ENCODE data around the gene COMMD3. TPM values are rescaled to one million over a fixed set of nuclear protein-coding genes. Genes with fewer than 3 reads are reported as not detected.

COMMD3 gene
- total and polyA plus RNA-seq, 9 of the 15 experiments (the other 6 are each of a cell fraction or from before 2014, with no cell fraction given) = 50.7 to 217 (median 80.1) TPM

- no peak for TF ChIP-seq MLX (CRISPR knock-in tag; conservative IDR thresholded peaks at IDR 0.05)
- no peak for TF ChIP-seq ZNF518B (CRISPR knock-in tag; IDR thresholded peaks at IDR 0.05)
- no peak for TF ChIP-seq ETV5 (CRISPR knock-in tag; IDR thresholded peaks at IDR 0.05; ENCODE audit: low read depth)
- TF ChIP-seq CREB5 (CRISPR knock-in tag; IDR thresholded peaks at IDR 0.05) = no peak
- no peak for TF ChIP-seq SAP30 (IDR thresholded peaks at IDR 0.05; ENCODE audit: borderline replicate concordance, insufficient read depth, low read depth, low read length, poor library complexity, severe bottlenecking)
- no peak for TF ChIP-seq ZNF41 (CRISPR knock-in tag; conservative IDR thresholded peaks at IDR 0.05)
- no peak for TF ChIP-seq ZNF766 (CRISPR knock-in tag; conservative IDR thresholded peaks at IDR 0.05)
- peak; percentile 71 for TF ChIP-seq MEIS2 (IDR thresholded peaks at IDR 0.05; ENCODE audit: partially characterized antibody)
- 0 out of 2 replicates have a peak, but pooled peaks have one; percentile 15 for TF ChIP-seq CREM (IDR thresholded peaks at IDR 0.05; ENCODE audit: low read depth)
- TF ChIP-seq TCFL5 (CRISPR knock-in tag; conservative IDR thresholded peaks at IDR 0.05) = no peak
- TF ChIP-seq SRSF7 (optimal IDR thresholded peaks at IDR 0.05; ENCODE audit: low read depth, low read length) = no peak
- no peak for TF ChIP-seq ZNF23 (CRISPR knock-in tag; IDR thresholded peaks at IDR 0.05)
- TF ChIP-seq CEBPG (CRISPR knock-in tag; IDR thresholded peaks at IDR 0.05) = no peak
- no peak for TF ChIP-seq CEBPG (tag; conservative IDR thresholded peaks at IDR 0.05 in 1 of 2, IDR thresholded peaks at IDR 0.05 in 1 of 2)
- TF ChIP-seq ARID1B (IDR thresholded peaks at IDR 0.05) = 0 out of 2 replicates have a peak, but pooled peaks have one; percentile 20
- no peak for TF ChIP-seq RBM14 (IDR thresholded peaks at IDR 0.05; ENCODE audit: borderline replicate concordance, insufficient read depth, low read depth, low read length)
- no peak for TF ChIP-seq FOXJ2 (tag; IDR thresholded peaks at IDR 0.05)
- TF ChIP-seq STAG1 (CRISPR knock-in tag; IDR thresholded peaks at IDR 0.05; ENCODE audit: borderline replicate concordance) = no peak
- TF ChIP-seq FUS (optimal IDR thresholded peaks at IDR 0.05; ENCODE audit: low read depth, low read length) = no peak
- no peak for TF ChIP-seq THRA (IDR thresholded peaks at IDR 0.05)
These were observed 7.8 kb upstream of the COMMD3 start (continued) for GRCh38 chr10:22308390-22308789.

Measured in K562 (cell line).